ENCODE data around the gene ANKRD65.
"Not testable (repeated sequence)": the region's sequence is repeated elsewhere in the genome, so short reads cannot be mapped to it uniquely, and the experiment has no call there.

The ANKRD65 gene

DNA sequence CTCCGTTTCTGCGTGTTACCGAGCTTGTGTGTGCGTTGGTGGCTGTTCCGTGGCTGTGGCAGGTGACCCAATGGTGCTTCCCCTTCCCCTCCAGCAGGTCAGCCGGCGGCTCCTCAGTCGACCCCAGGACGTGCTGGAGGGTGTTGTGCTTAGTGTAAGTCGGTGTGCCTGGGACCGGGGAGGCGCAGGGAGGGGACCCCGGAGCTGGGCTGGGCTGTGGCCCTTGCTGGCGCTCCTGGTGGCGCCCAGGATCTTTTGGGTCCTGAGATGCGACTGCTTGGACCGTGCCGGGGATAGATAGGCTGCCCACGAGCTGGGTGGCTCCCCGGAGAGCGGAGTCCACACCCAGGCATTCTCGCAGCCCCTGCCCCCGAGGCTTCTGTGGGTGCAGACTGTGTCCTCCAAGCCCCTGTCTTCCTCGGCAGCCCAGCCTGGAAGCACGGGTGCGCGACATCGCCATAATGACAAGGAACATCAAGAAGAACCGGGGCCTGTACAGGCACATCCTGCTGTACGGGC lies 34.3 kb upstream of the ANKRD65 start:
- H3K9ac ChIP-seq (ENCODE audit: low read length): no peak overlapping the region
- no peaks in the 10 kb centered on the region for H3K4me1 ChIP-seq (ENCODE audit: control insufficient read depth, insufficient read depth, low read length)
- H3K4me3 ChIP-seq (ENCODE audit: low read length): no peak overlapping the region
- H3K9me3 ChIP-seq (ENCODE audit: control insufficient read depth, low read length): no peaks in the 10 kb centered on the region
- H3K36me3 ChIP-seq (ENCODE audit: control insufficient read depth, insufficient read depth, low read length, severe bottlenecking): no peaks in the 10 kb centered on the region
- DNase-seq (ENCODE audit: low read depth): no peak
- H3K27me3 ChIP-seq (replicated peaks; ENCODE audit: control insufficient read depth, insufficient read depth, low read length): no peaks in the 10 kb centered on the region

DNA sequence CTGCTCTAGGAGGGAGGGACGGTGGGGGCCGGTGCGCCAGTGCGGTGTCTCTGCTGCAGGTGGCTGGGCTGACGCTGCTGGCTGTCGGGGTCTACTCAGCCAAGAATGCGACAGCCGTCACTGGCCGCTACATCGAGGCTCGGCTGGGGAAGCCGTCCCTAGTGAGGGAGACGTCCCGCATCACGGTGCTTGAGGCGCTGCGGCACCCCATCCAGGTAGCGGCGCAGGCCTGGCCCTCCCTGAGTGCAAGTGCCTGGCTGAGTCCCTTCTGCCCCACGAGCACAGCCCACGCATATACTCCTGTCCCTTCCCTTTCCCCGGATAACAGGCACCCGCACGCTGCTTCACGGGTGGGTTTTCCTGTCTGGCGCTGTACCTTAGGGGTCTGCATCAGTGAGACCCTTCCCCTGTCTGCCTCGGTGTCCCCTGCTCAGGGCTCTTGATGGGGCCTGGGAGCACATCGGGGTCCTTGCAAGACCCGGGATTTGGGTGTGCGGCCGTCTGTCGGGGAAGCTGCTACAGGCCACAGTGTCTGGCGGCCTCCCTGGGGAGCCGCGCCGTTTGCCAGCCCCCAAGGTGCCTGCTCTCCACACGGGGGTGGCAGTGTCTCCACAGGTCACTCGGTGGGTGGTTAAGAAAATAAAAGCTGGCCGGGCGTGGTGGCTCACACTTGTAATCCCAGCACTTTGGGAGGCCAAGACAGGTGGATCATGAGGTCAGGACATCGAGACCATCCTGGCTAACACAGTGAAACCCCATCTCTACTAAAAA lies 33.4 kb upstream of the ANKRD65 start:
- H3K4me1 ChIP-seq (ENCODE audit: control insufficient read depth, insufficient read depth, low read length): not testable (repeated sequence)

GRCh38 chr1:1452882-1453281 lies 31.8 kb upstream of the ANKRD65 start:
- Histone ChIP-seq H3K9me3 (ENCODE audit: control insufficient read depth, low read length) (no peaks in the 10 kb centered on the region), H3K4me3 (ENCODE audit: low read length) (no peak overlapping the region), H3K27me3 (replicated peaks; ENCODE audit: control insufficient read depth, insufficient read depth, low read length) (peaks cover 10% of the 10 kb centered on the region), H3K36me3 (ENCODE audit: control insufficient read depth, insufficient read depth, low read length, severe bottlenecking) (no peaks in the 10 kb centered on the region), H3K9ac (ENCODE audit: low read length) (no peak overlapping the region), H3K4me1 (ENCODE audit: control insufficient read depth, insufficient read depth, low read length) (no peaks in the 10 kb centered on the region)
- DNase-seq (ENCODE audit: low read depth): no peak

More for the DNA sequence above, 33.4 kb upstream of the ANKRD65 start:
- H3K9me3 ChIP-seq (ENCODE audit: control insufficient read depth, low read length); H3K4me3 ChIP-seq (ENCODE audit: low read length); H3K9ac ChIP-seq (ENCODE audit: low read length); H3K36me3 ChIP-seq (ENCODE audit: control insufficient read depth, insufficient read depth, low read length, severe bottlenecking); DNase-seq (ENCODE audit: low read depth); H3K27me3 ChIP-seq (replicated peaks; ENCODE audit: control insufficient read depth, insufficient read depth, low read length): not testable (repeated sequence)

- H3K4me3 ChIP-seq (ENCODE audit: low read length); H3K9me3 ChIP-seq (ENCODE audit: control insufficient read depth, low read length); DNase-seq (ENCODE audit: low read depth); H3K4me1 ChIP-seq (ENCODE audit: control insufficient read depth, insufficient read depth, low read length); H3K27me3 ChIP-seq (replicated peaks; ENCODE audit: control insufficient read depth, insufficient read depth, low read length); H3K9ac ChIP-seq (ENCODE audit: low read length); H3K36me3 ChIP-seq (ENCODE audit: control insufficient read depth, insufficient read depth, low read length, severe bottlenecking): not testable (repeated sequence)
These were observed 31.3 kb upstream of the ANKRD65 start for GRCh38 chr1:1452365-1452739.

DNA sequence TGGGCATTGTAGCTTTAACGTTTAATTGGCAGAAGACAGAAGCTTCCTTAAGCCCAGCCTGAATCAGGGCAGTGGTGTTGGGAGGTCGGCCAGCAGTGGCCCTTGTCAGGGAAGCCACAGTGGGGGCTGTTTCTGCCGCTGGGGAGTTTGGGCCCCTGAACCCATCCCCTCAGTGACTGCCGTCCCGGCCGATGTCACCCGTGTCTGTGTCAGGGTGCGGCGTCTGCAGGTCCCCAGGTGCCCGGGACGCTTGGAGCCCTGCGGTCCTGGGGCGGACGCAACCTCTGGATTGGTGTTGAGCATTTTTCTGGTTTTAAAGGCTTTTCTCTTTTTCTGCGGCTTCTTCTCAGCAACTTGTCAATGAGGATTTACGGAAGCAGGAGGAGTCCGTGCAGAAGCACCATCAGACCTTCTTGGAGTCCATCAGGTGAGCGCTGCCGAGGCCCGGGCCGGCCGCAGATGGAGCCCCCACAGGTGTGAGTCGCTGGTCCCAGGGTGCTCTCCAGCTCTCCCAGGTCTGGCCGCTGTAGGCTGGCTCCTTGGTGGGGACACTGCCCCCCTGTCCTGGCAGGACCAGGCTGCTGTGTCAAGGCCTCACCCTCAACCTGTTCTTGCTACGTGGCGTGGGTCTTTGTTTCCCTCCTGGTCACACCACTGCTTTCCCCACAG lies 30.8 kb upstream of the ANKRD65 start:
- Histone ChIP-seq H3K36me3 (ENCODE audit: control insufficient read depth, insufficient read depth, low read length, severe bottlenecking) (no peaks in the 10 kb centered on the region), H3K4me1 (ENCODE audit: control insufficient read depth, insufficient read depth, low read length) (no peaks in the 10 kb centered on the region), H3K4me3 (ENCODE audit: low read length) (no peak overlapping the region), H3K9ac (ENCODE audit: low read length) (no peak overlapping the region), H3K9me3 (ENCODE audit: control insufficient read depth, low read length) (no peaks in the 10 kb centered on the region), H3K27me3 (replicated peaks; ENCODE audit: control insufficient read depth, insufficient read depth, low read length) (peaks cover 10% of the 10 kb centered on the region)
- DNase-seq (ENCODE audit: low read depth): no peak

GRCh38 chr1:1450616-1451015 lies 29.5 kb upstream of the ANKRD65 start:
- H3K27me3 ChIP-seq (replicated peaks; ENCODE audit: control insufficient read depth, insufficient read depth, low read length); H3K36me3 ChIP-seq (ENCODE audit: control insufficient read depth, insufficient read depth, low read length, severe bottlenecking); H3K9ac ChIP-seq (ENCODE audit: low read length); H3K4me3 ChIP-seq (ENCODE audit: low read length); DNase-seq (ENCODE audit: low read depth); H3K4me1 ChIP-seq (ENCODE audit: control insufficient read depth, insufficient read depth, low read length); H3K9me3 ChIP-seq (ENCODE audit: control insufficient read depth, low read length): not testable (repeated sequence)

- Histone ChIP-seq H3K4me1 (ENCODE audit: control insufficient read depth, insufficient read depth, low read length) (no peaks in the 10 kb centered on the region), H3K27me3 (replicated peaks; ENCODE audit: control insufficient read depth, insufficient read depth, low read length) (peaks cover 10% of the 10 kb centered on the region), H3K4me3 (ENCODE audit: low read length) (no peak within 1 kb of the TSS), H3K9ac (ENCODE audit: low read length) (no peak within 1 kb of the TSS), H3K36me3 (ENCODE audit: control insufficient read depth, insufficient read depth, low read length, severe bottlenecking) (no peaks in the 10 kb centered on the region), H3K9me3 (ENCODE audit: control insufficient read depth, low read length) (no peaks in the 10 kb centered on the region)
- DNase-seq (ENCODE audit: low read depth): no peak
These were observed 28.1 kb upstream of the ANKRD65 start, which contains the start of gene ATAD3C for GRCh38 chr1:1449099-1449739. Gene ATAD3C (plus strand): TSS chr1:1449689. CDS start chr1:1450684, 995 bp downstream.

DNA sequence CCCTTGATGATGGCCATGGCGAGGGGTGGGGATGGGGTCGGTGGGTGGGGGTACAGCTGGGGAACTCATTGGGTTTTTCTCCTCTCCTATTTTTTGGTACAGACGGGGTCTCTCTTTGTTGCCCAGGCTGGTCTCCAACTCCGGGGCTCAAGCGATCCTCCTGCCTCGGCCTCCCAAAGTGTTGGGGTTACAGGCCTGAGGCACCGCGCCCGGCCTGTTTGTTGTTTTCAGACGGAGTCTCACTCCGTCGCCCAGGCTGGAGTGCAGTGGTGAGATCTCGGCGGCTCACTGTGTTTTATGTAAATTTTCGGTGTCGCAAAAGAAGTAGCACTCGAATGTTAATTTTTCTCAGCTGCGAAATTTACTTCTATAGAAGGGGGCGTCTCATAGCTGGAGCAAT lies 25.6 kb upstream of the ANKRD65 start:
- H3K9ac ChIP-seq (ENCODE audit: low read length); H3K9me3 ChIP-seq (ENCODE audit: control insufficient read depth, low read length); H3K4me1 ChIP-seq (ENCODE audit: control insufficient read depth, insufficient read depth, low read length); H3K36me3 ChIP-seq (ENCODE audit: control insufficient read depth, insufficient read depth, low read length, severe bottlenecking); H3K4me3 ChIP-seq (ENCODE audit: low read length); H3K27me3 ChIP-seq (replicated peaks; ENCODE audit: control insufficient read depth, insufficient read depth, low read length); DNase-seq (ENCODE audit: low read depth): not testable (repeated sequence)

GRCh38 chr1:1442069-1442770 lies 21.1 kb upstream of the ANKRD65 start:
- no peaks in the 10 kb centered on the region for H3K36me3 ChIP-seq (ENCODE audit: control insufficient read depth, insufficient read depth, low read length, severe bottlenecking)
- no peak for DNase-seq (ENCODE audit: low read depth)
- no peaks in the 10 kb centered on the region for H3K27me3 ChIP-seq (replicated peaks; ENCODE audit: control insufficient read depth, insufficient read depth, low read length)
- peaks cover 7% of the 10 kb centered on the region for H3K4me1 ChIP-seq (ENCODE audit: control insufficient read depth, insufficient read depth, low read length)
- H3K9ac ChIP-seq (ENCODE audit: low read length): no peak overlapping the region
- H3K4me3 ChIP-seq (ENCODE audit: low read length): no peak overlapping the region
- no peaks in the 10 kb centered on the region for H3K9me3 ChIP-seq (ENCODE audit: control insufficient read depth, low read length)

DNA sequence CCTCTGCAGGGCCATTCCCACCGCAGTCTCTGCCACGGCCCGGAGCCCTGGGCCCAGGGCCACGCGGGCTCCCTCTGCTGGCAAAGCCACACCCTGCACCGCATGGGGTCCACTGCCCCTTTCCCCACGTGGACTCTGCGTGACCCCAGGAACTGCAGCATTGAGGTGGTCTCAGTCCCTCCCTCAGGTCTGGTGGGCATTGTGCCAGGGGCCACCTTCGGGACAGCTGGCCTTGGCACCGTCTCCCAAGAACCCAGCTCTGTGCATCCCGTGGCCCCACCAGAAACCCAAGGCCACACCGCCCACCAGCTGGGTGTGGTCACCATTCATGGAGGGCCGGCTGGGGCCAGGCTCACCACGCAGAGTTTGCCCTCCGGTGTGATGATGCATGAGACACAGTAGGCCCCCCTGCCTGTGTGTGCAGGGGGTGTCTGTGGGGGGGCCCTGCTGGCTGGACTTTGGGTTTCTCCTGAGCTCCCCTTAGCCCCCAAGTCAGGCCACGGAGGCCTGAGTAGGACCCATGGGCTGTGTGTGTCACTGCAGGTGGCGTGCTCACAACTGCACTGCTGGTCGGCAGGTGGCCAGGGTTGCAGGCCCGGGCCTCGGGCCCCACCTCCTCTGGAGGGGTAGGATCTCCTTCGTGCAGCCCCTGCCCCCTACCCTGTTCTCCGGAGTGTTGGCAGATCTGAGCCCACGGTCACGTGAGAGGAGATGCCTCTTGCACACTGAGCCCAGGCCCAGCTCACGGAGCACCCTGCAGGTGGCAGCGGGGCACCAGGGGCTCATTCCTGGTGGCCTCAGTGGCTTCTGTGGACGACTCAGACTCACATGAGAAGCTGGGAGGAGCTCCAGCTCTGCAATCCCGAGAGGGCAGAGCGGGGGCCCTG lies 20.2 kb upstream of the ANKRD65 start:
- DNase-seq (ENCODE audit: low read depth): peak; percentile 65
- Histone ChIP-seq H3K27me3 (replicated peaks; ENCODE audit: control insufficient read depth, insufficient read depth, low read length) (no peaks in the 10 kb centered on the region), H3K4me3 (ENCODE audit: low read length) (no peak overlapping the region), H3K36me3 (ENCODE audit: control insufficient read depth, insufficient read depth, low read length, severe bottlenecking) (no peaks in the 10 kb centered on the region), H3K9me3 (ENCODE audit: control insufficient read depth, low read length) (no peaks in the 10 kb centered on the region), H3K4me1 (ENCODE audit: control insufficient read depth, insufficient read depth, low read length) (peaks cover 7% of the 10 kb centered on the region), H3K9ac (ENCODE audit: low read length) (no peak overlapping the region)

Data from adipocyte (in vitro differentiated cells).